ENCODE results near the gene CD2BP2. TPM values are rescaled to one million over a fixed set of nuclear protein-coding genes. Genes with fewer than 3 reads are reported as not detected.
"Not testable (repeated sequence)": the region's sequence is repeated elsewhere in the genome, so short reads cannot be mapped to it uniquely, and the experiment has no call there.

The CD2BP2 gene
- total and polyA plus RNA-seq, 2 of the 8 experiments (the other 6 are each of a cell fraction or from before 2014, with no cell fraction given): 22.4 to 55.3 TPM

- TF ChIP-seq RAD21 (IDR thresholded peaks at IDR 0.05 in 1 of 2, conservative IDR thresholded peaks at IDR 0.05 in 1 of 2; ENCODE audit: low read depth in 2 of 2, low read length in 2 of 2): no peak
- TF ChIP-seq TEAD4 (IDR thresholded peaks at IDR 0.05; ENCODE audit: low read depth, low read length): no peak
- TF ChIP-seq RNF2 (IDR thresholded peaks at IDR 0.05; ENCODE audit: borderline replicate concordance, low read depth, low read length, missing control alignments, poor library complexity, severe bottlenecking): no peak
Measured at GRCh38 chr16:30397056-30397455, 41.9 kb upstream of the CD2BP2 start (continued).

- H4K91ac ChIP-seq (replicated peaks; ENCODE audit: insufficient read length, low read length); H4K5ac ChIP-seq (ENCODE audit: insufficient read length, low read depth, low read length); H3K18ac ChIP-seq (ENCODE audit: extremely low read depth, low read length); H2BK20ac ChIP-seq (ENCODE audit: low read length); H3K4ac ChIP-seq (replicated peaks; ENCODE audit: insufficient read length, low read depth, low read length); H3K27me3 ChIP-seq (replicated peaks in 1 of 4; ENCODE audit: control insufficient read depth in 3 of 4, extremely low read depth in 1 of 4, insufficient read depth in 3 of 4, low read length in 3 of 4); H3K9ac ChIP-seq (replicated peaks in 1 of 4; ENCODE audit: extremely low read depth in 1 of 4, low read depth in 3 of 4, low read length in 3 of 4); H2BK5ac ChIP-seq (ENCODE audit: low read depth, low read length); DNase-seq (ENCODE audit: low read depth in 1 of 2, low spot score in 2 of 2); H4K8ac ChIP-seq (ENCODE audit: extremely low read depth, insufficient read depth, low read length); H3K23ac ChIP-seq (ENCODE audit: insufficient read length); H3K27ac ChIP-seq (ENCODE audit: low read depth, low read length); H2BK12ac ChIP-seq (ENCODE audit: low read depth, low read length); H2AFZ ChIP-seq (ENCODE audit: low read length); H3K56ac ChIP-seq (replicated peaks; ENCODE audit: insufficient read length, low read depth, low read length); H3K9me3 ChIP-seq (ENCODE audit: insufficient read depth in 2 of 2, low read depth in 1 of 2, low read length in 1 of 2); H3K14ac ChIP-seq (ENCODE audit: insufficient read length); H2BK120ac ChIP-seq (replicated peaks; ENCODE audit: low read depth, low read length); H3K79me1 ChIP-seq (ENCODE audit: low read depth, low read length); H2BK15ac ChIP-seq (ENCODE audit: low read length); H2AK5ac ChIP-seq (ENCODE audit: low read depth, low read length); FAIRE-seq: not testable (repeated sequence)
- Histone ChIP-seq H3K4me3 (ENCODE audit: extremely low read depth in 1 of 4, insufficient read depth in 2 of 4, low read depth in 3 of 4, low read length in 4 of 4) (peak overlapping the region; percentile 72 to 98 (median 92); a peak in 7 of 8 replicates), H3K4me1 (replicated peaks in 1 of 4; ENCODE audit: control insufficient read depth in 3 of 4, insufficient read depth in 4 of 4, low read length in 3 of 4) (peaks cover 0 to 15% (median 9%) of the 10 kb centered on the region in 4 experiments; a peak in 6 of 7 replicates), H4K20me1 (replicated peaks in 1 of 2; ENCODE audit: control insufficient read depth in 1 of 2, insufficient read depth in 2 of 2, low read length in 2 of 2) (peaks cover 12 to 17% of the 10 kb centered on the region in 2 experiments), H3K4me2 (ENCODE audit: insufficient read depth in 1 of 2, low read depth in 2 of 2, low read length in 2 of 2) (peak overlapping the region; percentile 93 to 94), H3K79me2 (ENCODE audit: control insufficient read depth in 1 of 2, insufficient read depth in 2 of 2, low read length in 2 of 2) (peaks cover 5 to 21% of the 10 kb centered on the region in 2 experiments; a peak in 2 of 4 replicates), H3K36me3 (ENCODE audit: control insufficient read depth in 2 of 4, insufficient read depth in 4 of 4, low read length in 3 of 4) (peaks cover 4 to 21% (median 14%) of the 10 kb centered on the region in 4 experiments; a peak in 6 of 8 replicates), H3K23me2 (ENCODE audit: low read depth, low read length) (peaks cover 11% of the 10 kb centered on the region; the same call in 1 of the 2 replicates)
- ChIA-PET CTCF (ENCODE audit: partially characterized antibody) (interaction anchor here (0.6 to 2.4 kb wide), 11 partner anchors 11 to 219 kb away, joined by 3 to 20 read pairs (median 5); partner anchors contain the start of gene ZNF771), POLR2A (ENCODE audit: partially characterized antibody) (interaction anchor here (0.6 to 12.6 kb wide), 10 partner anchors 10 to 212 kb away, joined by 4 to 151 read pairs (median 8); partner anchors contain the start of genes CD2BP2, MYL11, SEPTIN1 and TBC1D10B)
- WGBS, 2 experiments (ENCODE audit: extremely low coverage in 1 of 2, insufficient coverage in 1 of 2, insufficient read length in 1 of 2, insufficient replicate concordance in 2 of 2, low coverage in 1 of 2, low lambda C conversion rate in 2 of 2, missing lambda C conversion rate in 1 of 2): 74% methylated on average over 3 of the region's 4 CpGs; no CpG with 5 or more reads in 1 of the 2 experiments
Measured at GRCh38 chr16:30396627-30397026, 41.5 kb upstream of the CD2BP2 start.

Data from H1 (cell line).